Neural cell (in vitro differentiated cells): ENCODE data around the gene HIVEP1. TPM values are rescaled to one million over a fixed set of nuclear protein-coding genes. Genes with fewer than 3 reads are reported as not detected.

Experiments
- H2AFZ ChIP-seq: fragments of 200-600, 300-800 bp; sonication (generic), shearing (Covaris generic); 2 replicates; pipeline ENCODE4 v1.6.0; 2014; ENCODE audit warnings: low read depth, mild to moderate bottlenecking, antibody characterized with exemption, low read length, moderate library complexity
- H3F3A ChIP-seq: fragments of 200-600 bp; shearing (Covaris generic); 2 replicates; pipeline ENCODE4 v1.6.1; 2016; ENCODE audit warnings: mild to moderate bottlenecking, moderate library complexity, mixed read lengths, antibody characterized with exemption, low read length; ENCODE audit not compliant: insufficient read depth, poor library complexity, severe bottlenecking
- H3K27ac ChIP-seq: fragments of 200-600, 300-800 bp; sonication (generic), shearing (Covaris generic); 2 replicates; pipeline ENCODE4 v1.5.1; 2014; ENCODE audit warnings: mild to moderate bottlenecking, low read length, moderate library complexity
- H3K27me3 ChIP-seq: fragments of 300-800, 200-600 bp; sonication (generic), shearing (Covaris generic); 2 replicates; pipeline ENCODE4 v1.6.0; 2014; ENCODE audit warnings: mild to moderate bottlenecking, low read depth, low read length, moderate library complexity; ENCODE audit not compliant: insufficient read depth
- H3K36me3 ChIP-seq: fragments of 300-800, 200-600 bp; sonication (generic), shearing (Covaris generic); 2 replicates; pipeline ENCODE4 v1.5.1; 2014; ENCODE audit warnings: mild to moderate bottlenecking, antibody characterized with exemption, low read length, moderate library complexity; ENCODE audit not compliant: insufficient read depth
- H3K4me2 ChIP-seq: fragments of 300-800, 200-600 bp; sonication (generic), shearing (Covaris generic); 2 replicates; pipeline ENCODE4 v1.6.0; 2014; ENCODE audit warnings: mild to moderate bottlenecking, low read length
- H3K4me3 ChIP-seq: fragments of 300-800, 200-600 bp; sonication (generic), shearing (Covaris generic); 2 replicates; pipeline ENCODE4 v1.5.1; 2014; ENCODE audit warnings: mild to moderate bottlenecking, low read length, moderate library complexity
- H3K79me2 ChIP-seq: fragments of 200-600 bp; shearing (Covaris generic); replicated peaks from 2 replicates; pipeline ENCODE4 v1.6.0; 2014; ENCODE audit warnings: mild to moderate bottlenecking, low read length, moderate library complexity; ENCODE audit not compliant: insufficient read depth
- H3K9ac ChIP-seq: fragments of 300-800, 200-600 bp; sonication (generic), shearing (Covaris generic); 2 replicates; pipeline ENCODE4 v1.6.1; 2016; ENCODE audit warnings: mild to moderate bottlenecking, low read length, mixed read lengths
- H3K9me2 ChIP-seq: fragments of 200-600 bp; shearing (Covaris generic); 2 replicates; pipeline ENCODE4 v1.6.1; 2016; ENCODE audit warnings: mild to moderate bottlenecking, low read length, mixed read lengths; ENCODE audit not compliant: insufficient read depth
- H3K9me3 ChIP-seq: fragments of 200-600, 300-800 bp; sonication (generic), shearing (Covaris generic); 2 replicates; pipeline ENCODE4 v1.6.1; 2016; ENCODE audit warnings: mild to moderate bottlenecking, mixed run types, low read length, moderate library complexity, mixed read lengths
- H4K20me1 ChIP-seq: fragments of 200-600 bp; shearing (Covaris generic); 2 replicates; pipeline ENCODE4 v1.6.1; 2016; ENCODE audit warnings: mild to moderate bottlenecking, mixed run types; ENCODE audit not compliant: insufficient read depth
- EP300 ChIP-seq: fragments of 450-650 bp; conservative IDR thresholded peaks from 2 replicates; pipeline ENCODE4 v1.6.1; 2014; ENCODE audit warnings: antibody characterized with exemption, mild to moderate bottlenecking, moderate library complexity; ENCODE audit not compliant: poor library complexity, severe bottlenecking
- EZH2 ChIP-seq: fragments of 200-600, 300-800 bp; shearing (Covaris generic), sonication (generic); IDR thresholded peaks from 2 replicates; pipeline ENCODE4 v1.6.1; 2014; ENCODE audit warnings: antibody characterized with exemption, low read length, borderline replicate concordance, mild to moderate bottlenecking; ENCODE audit not compliant: insufficient read depth, poor library complexity, severe bottlenecking
- MXI1 ChIP-seq: fragments of 450-650 bp; conservative IDR thresholded peaks from 2 replicates; pipeline ENCODE4 v1.6.1; 2014; ENCODE audit warnings: antibody characterized with exemption, mild to moderate bottlenecking; ENCODE audit not compliant: poor library complexity, severe bottlenecking
- POLR2AphosphoS5 ChIP-seq: IDR thresholded peaks from 2 replicates; pipeline ENCODE4 v1.6.1; 2012
- RAD21 ChIP-seq: fragments of 450-650 bp; conservative IDR thresholded peaks from 2 replicates; pipeline ENCODE4 v1.6.1; 2014; ENCODE audit warnings: antibody characterized with exemption, mild to moderate bottlenecking, moderate library complexity
- SMC3 ChIP-seq: fragments of 450-650 bp; conservative IDR thresholded peaks from 2 replicates; pipeline ENCODE4 v1.6.1; 2014; ENCODE audit warnings: antibody characterized with exemption, mild to moderate bottlenecking, moderate library complexity; ENCODE audit not compliant: poor library complexity
- TAF1 ChIP-seq: IDR thresholded peaks from 2 replicates; pipeline ENCODE4 v1.6.1; 2012; ENCODE audit warnings: low read depth
- polyA plus RNA-seq: library from polyadenylated mRNA; depleted of rRNA; stranded (reverse); fragments of >200 nt; gene quantifications from 2 replicates; pipeline ENCODE4 v1.2.3, GENCODE V29; 2014
- TF ChIP-seq, protein P1 (sequence below): IDR thresholded peaks from 2 replicates; pipeline ENCODE4 v1.6.1; 2012; ENCODE audit warnings: borderline replicate concordance
- TF ChIP-seq, protein P2 (sequence below): fragments of 450-650 bp; IDR thresholded peaks from 2 replicates; pipeline ENCODE4 v1.5.1; 2014; ENCODE audit warnings: antibody characterized with exemption, mild to moderate bottlenecking, moderate library complexity; ENCODE audit not compliant: poor library complexity, severe bottlenecking

HIVEP1 gene
- polyA plus RNA-seq, 1 donor from 2014 or later = 3.6 TPM

GRCh38 chr6:12096342-12096741 lies 84.2 kb downstream of the HIVEP1 start:
- Histone ChIP-seq H3K9ac (no peak overlapping the region), H3K9me2 (no peaks in the 10 kb centered on the region), H3K79me2 (peaks cover 3% of the 10 kb centered on the region), H3F3A (no peaks in the 10 kb centered on the region), H3K4me2 (no peak overlapping the region), H3K27me3 (no peaks in the 10 kb centered on the region), H3K36me3 (no peaks in the 10 kb centered on the region), H3K4me3 (no peak overlapping the region), H3K9me3 (no peaks in the 10 kb centered on the region), H3K27ac (no peak overlapping the region), H2AFZ (no peak overlapping the region), H4K20me1 (no peaks in the 10 kb centered on the region)
- no peak for TF ChIP-seq EP300
- no peak for TF ChIP-seq MXI1
- TF ChIP-seq POLR2AphosphoS5 = no peak
- no peak for TF ChIP-seq TAF1
- TF ChIP-seq, protein P1, sequence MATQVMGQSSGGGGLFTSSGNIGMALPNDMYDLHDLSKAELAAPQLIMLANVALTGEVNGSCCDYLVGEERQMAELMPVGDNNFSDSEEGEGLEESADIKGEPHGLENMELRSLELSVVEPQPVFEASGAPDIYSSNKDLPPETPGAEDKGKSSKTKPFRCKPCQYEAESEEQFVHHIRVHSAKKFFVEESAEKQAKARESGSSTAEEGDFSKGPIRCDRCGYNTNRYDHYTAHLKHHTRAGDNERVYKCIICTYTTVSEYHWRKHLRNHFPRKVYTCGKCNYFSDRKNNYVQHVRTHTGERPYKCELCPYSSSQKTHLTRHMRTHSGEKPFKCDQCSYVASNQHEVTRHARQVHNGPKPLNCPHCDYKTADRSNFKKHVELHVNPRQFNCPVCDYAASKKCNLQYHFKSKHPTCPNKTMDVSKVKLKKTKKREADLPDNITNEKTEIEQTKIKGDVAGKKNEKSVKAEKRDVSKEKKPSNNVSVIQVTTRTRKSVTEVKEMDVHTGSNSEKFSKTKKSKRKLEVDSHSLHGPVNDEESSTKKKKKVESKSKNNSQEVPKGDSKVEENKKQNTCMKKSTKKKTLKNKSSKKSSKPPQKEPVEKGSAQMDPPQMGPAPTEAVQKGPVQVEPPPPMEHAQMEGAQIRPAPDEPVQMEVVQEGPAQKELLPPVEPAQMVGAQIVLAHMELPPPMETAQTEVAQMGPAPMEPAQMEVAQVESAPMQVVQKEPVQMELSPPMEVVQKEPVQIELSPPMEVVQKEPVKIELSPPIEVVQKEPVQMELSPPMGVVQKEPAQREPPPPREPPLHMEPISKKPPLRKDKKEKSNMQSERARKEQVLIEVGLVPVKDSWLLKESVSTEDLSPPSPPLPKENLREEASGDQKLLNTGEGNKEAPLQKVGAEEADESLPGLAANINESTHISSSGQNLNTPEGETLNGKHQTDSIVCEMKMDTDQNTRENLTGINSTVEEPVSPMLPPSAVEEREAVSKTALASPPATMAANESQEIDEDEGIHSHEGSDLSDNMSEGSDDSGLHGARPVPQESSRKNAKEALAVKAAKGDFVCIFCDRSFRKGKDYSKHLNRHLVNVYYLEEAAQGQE = no peak
- TF ChIP-seq EZH2 = no peak
- no peak for TF ChIP-seq RAD21
- TF ChIP-seq, protein P2, sequence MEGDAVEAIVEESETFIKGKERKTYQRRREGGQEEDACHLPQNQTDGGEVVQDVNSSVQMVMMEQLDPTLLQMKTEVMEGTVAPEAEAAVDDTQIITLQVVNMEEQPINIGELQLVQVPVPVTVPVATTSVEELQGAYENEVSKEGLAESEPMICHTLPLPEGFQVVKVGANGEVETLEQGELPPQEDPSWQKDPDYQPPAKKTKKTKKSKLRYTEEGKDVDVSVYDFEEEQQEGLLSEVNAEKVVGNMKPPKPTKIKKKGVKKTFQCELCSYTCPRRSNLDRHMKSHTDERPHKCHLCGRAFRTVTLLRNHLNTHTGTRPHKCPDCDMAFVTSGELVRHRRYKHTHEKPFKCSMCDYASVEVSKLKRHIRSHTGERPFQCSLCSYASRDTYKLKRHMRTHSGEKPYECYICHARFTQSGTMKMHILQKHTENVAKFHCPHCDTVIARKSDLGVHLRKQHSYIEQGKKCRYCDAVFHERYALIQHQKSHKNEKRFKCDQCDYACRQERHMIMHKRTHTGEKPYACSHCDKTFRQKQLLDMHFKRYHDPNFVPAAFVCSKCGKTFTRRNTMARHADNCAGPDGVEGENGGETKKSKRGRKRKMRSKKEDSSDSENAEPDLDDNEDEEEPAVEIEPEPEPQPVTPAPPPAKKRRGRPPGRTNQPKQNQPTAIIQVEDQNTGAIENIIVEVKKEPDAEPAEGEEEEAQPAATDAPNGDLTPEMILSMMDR = no peak
- TF ChIP-seq SMC3 = no peak

DNA sequence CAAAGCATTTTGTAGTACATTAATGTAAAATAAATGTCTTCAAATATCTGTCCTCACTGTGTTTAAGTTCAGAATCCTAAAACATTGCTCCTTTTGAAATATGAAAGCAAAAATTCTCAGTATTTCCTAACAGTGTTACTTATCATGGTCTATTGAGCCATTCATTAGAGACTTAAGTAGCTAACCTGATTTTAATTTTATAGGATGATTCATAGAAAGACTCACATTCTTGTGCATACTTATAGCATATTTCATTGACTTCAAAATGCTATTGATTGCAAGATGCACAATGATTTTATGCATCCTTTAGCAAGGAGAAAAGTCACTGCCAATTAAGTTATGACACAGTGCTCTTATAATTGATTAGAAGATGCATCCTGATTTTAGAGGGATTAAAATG lies 85.7 kb downstream of the HIVEP1 start:
- H4K20me1 ChIP-seq = no peaks in the 10 kb centered on the region
- H3K9me3 ChIP-seq = no peaks in the 10 kb centered on the region
- no peak overlapping the region for H3K9ac ChIP-seq
- no peak overlapping the region for H3K4me3 ChIP-seq
- H3K27me3 ChIP-seq = no peaks in the 10 kb centered on the region
- no peaks in the 10 kb centered on the region for H3K36me3 ChIP-seq
- no peaks in the 10 kb centered on the region for H3K9me2 ChIP-seq
- TF ChIP-seq EZH2 (no peak), POLR2AphosphoS5 (no peak), TAF1 (no peak), MXI1 (no peak), RAD21 (no peak), EP300 (no peak), SMC3 (no peak)
- TF ChIP-seq, protein P1 = no peak
- TF ChIP-seq, protein P2 = no peak
- H3K4me2 ChIP-seq = no peak overlapping the region
- H3K79me2 ChIP-seq = peaks cover 3% of the 10 kb centered on the region
- H3F3A ChIP-seq = no peaks in the 10 kb centered on the region
- no peak overlapping the region for H2AFZ ChIP-seq
- no peak overlapping the region for H3K27ac ChIP-seq
